AG04450 (cell line): ENCODE data around the gene BRIP1. TPM values are rescaled to one million over a fixed set of nuclear protein-coding genes. Genes with fewer than 3 reads are reported as not detected.

Experiments used
- CTCF ChIA-PET: fragments of 300-600, 350-600 bp; formaldehyde crosslinking; extraction: SDS; loops from one replicate; lab custom pipeline; 2022; ENCODE audit warnings: antibody characterized with exemption, inconsistent platforms; lab: Charles Lee
- POLR2A ChIA-PET: fragments of 350-600 bp; formaldehyde crosslinking; extraction: SDS; loops from one replicate; lab custom pipeline; 2021; ENCODE audit warnings: antibody characterized with exemption, inconsistent platforms; lab: Yijun Ruan, JAX
- DNase-seq: peaks from one replicate; pipeline ENCODE4 v3.0.0-alpha.2; 2011; ENCODE audit warnings: low read depth, low spot score
- H3K27ac ChIP-seq: one replicate; pipeline ENCODE4 v1.5.1; 2012; ENCODE audit warnings: low read depth, low read length, control low read depth
- H3K27me3 ChIP-seq: one replicate; pipeline ENCODE4 v1.6.0; 2012; ENCODE audit warnings: low read length; ENCODE audit not compliant: control insufficient read depth, insufficient read depth
- H3K4me3 ChIP-seq: 2 replicates; pipeline ENCODE4 v1.5.1; 2011; ENCODE audit warnings: mild to moderate bottlenecking, low read depth, low read length, control low read depth
- H3K9me3 ChIP-seq: 2 replicates; pipeline ENCODE4 v1.5.1; 2012; ENCODE audit warnings: low read length; ENCODE audit not compliant: control insufficient read depth, insufficient read depth
- polyA plus RNA-seq: library from polyadenylated mRNA; depleted of rRNA; stranded (reverse); fragments of >200 nt; gene quantifications from 2 replicates; pipeline ENCODE4 v1.2.3, GENCODE V29; 2011
- TF ChIP-seq, protein P1 (sequence below): IDR thresholded peaks from 2 replicates; pipeline ENCODE4 v1.5.1; 2011; ENCODE audit warnings: low read depth, low read length, control low read depth, inconsistent platforms

BRIP1 gene
- polyA plus RNA-seq, 1 experiment = 5.0 TPM

DNA sequence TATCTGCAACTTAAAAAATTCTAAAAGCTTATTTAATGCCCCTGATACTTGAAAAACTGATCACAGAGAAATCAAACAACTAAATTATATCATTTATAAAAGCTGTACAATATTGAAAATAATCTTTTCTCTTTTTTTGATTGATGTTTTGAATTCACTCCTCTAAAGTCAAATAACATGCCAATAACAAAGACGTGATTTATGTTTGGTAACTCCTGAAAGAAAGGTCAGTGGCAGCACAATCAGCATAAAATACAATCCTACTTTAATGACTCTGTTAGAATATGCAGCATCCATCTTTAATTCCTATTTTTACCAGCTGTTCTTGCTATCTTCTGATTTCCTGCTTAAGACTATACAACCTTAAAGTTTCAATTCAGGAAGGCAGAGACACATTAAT, 221.6 kb downstream of the BRIP1 start:
- TF ChIP-seq, protein P1, sequence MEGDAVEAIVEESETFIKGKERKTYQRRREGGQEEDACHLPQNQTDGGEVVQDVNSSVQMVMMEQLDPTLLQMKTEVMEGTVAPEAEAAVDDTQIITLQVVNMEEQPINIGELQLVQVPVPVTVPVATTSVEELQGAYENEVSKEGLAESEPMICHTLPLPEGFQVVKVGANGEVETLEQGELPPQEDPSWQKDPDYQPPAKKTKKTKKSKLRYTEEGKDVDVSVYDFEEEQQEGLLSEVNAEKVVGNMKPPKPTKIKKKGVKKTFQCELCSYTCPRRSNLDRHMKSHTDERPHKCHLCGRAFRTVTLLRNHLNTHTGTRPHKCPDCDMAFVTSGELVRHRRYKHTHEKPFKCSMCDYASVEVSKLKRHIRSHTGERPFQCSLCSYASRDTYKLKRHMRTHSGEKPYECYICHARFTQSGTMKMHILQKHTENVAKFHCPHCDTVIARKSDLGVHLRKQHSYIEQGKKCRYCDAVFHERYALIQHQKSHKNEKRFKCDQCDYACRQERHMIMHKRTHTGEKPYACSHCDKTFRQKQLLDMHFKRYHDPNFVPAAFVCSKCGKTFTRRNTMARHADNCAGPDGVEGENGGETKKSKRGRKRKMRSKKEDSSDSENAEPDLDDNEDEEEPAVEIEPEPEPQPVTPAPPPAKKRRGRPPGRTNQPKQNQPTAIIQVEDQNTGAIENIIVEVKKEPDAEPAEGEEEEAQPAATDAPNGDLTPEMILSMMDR = no peak
- CTCF ChIA-PET = interaction anchor here (0.8 to 5.9 kb wide), 2 partner anchors 195 to 229 kb away, joined by 3 to 32 read pairs; no protein-coding TSS in a partner anchor
- Histone ChIP-seq H3K9me3 (no peaks in the 10 kb centered on the region), H3K4me3 (no peak overlapping the region), H3K27ac (no peak overlapping the region), H3K27me3 (no peaks in the 10 kb centered on the region)
- POLR2A ChIA-PET = no interaction called here
- no peak for DNase-seq

GRCh38 chr17:61641084-61641483, 222.2 kb downstream of the BRIP1 start:
- ChIA-PET POLR2A (no interaction called here), CTCF (interaction anchor here (1.3 kb wide), 1 partner anchor 196 kb away, joined by 4 read pairs; no protein-coding TSS in a partner anchor)
- Histone ChIP-seq H3K9me3 (no peaks in the 10 kb centered on the region), H3K27ac (no peak overlapping the region), H3K27me3 (no peaks in the 10 kb centered on the region), H3K4me3 (no peak overlapping the region)
- no peak for DNase-seq
- TF ChIP-seq, protein P1 = no peak

GRCh38 chr17:61639818-61640217, 223.5 kb downstream of the BRIP1 start:
- CTCF ChIA-PET = interaction anchor here (1.3 to 7.2 kb wide), 2 partner anchors 197 kb away, joined by 4 to 188 read pairs; no protein-coding TSS in a partner anchor
- H3K4me3 ChIP-seq = no peak overlapping the region
- H3K27ac ChIP-seq = no peak overlapping the region
- TF ChIP-seq, protein P1 = no peak
- H3K27me3 ChIP-seq = no peaks in the 10 kb centered on the region
- POLR2A ChIA-PET = no interaction called here
- H3K9me3 ChIP-seq = no peaks in the 10 kb centered on the region
- no peak for DNase-seq

DNA sequence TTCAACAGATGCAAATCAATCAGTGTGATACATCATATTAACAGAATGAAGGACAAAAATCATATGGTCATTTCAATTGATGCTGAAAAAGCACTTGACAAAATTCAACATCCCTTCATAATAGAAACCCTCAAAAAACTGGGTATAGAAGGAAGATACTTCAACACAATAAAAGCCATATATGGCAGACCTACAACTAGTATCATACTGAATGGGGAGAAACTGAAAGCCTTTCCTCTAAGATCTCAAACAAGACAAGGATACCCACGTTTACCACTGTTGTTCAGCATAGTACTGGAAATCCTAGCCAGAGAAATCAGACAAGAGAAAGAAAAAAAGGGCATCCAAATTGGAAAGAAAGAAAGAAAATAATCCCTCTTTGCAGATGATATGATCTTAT, 225.2 kb downstream of the BRIP1 start:
- ChIA-PET POLR2A (interaction anchor here (0.6 to 0.7 kb wide), 2 partner anchors 572 to 958 kb away, joined by 3 read pairs; no protein-coding TSS in a partner anchor), CTCF (interaction anchor here (0.5 to 7.2 kb wide), 4 partner anchors 18 to 201 kb away, joined by 3 to 188 read pairs (median 6); no protein-coding TSS in a partner anchor)
- TF ChIP-seq, protein P1 = no peak
- Histone ChIP-seq H3K4me3 (no peak overlapping the region), H3K27ac (no peak overlapping the region), H3K27me3 (no peaks in the 10 kb centered on the region), H3K9me3 (no peaks in the 10 kb centered on the region)
- no peak for DNase-seq

- Histone ChIP-seq H3K27ac (no peak overlapping the region), H3K27me3 (no peaks in the 10 kb centered on the region), H3K9me3 (no peaks in the 10 kb centered on the region), H3K4me3 (no peak overlapping the region)
- peak; percentile 29 for DNase-seq
- ChIA-PET CTCF (interaction anchor here (0.6 to 7.2 kb wide), 28 partner anchors 10 to 781 kb away, joined by 3 to 188 read pairs (median 5); no protein-coding TSS in a partner anchor), POLR2A (interaction anchor here (0.9 kb wide), 1 partner anchor 227 kb away, joined by 4 read pairs; the partner anchor contains the start of gene BRIP1)
- TF ChIP-seq, protein P1 = peak; percentile 83
Measured at GRCh38 chr17:61635913-61636432, 227.4 kb downstream of the BRIP1 start.
